HCT116 (cell line): ENCODE results near the gene METTL25. TPM values are rescaled to one million over a fixed set of nuclear protein-coding genes. Genes with fewer than 3 reads are reported as not detected.

Experiments
- ATAC-seq: fragments of 200-7000 bp; cut with Tn5 transposase; 2 replicates; pipeline ENCODE4 v1.9.1; 2020; ENCODE audit warnings: mild to moderate bottlenecking, moderate library complexity
- BruUV-seq: library from RNA; stranded (reverse); fragments of 400-500 nt; replicated peaks from 2 replicates; lab custom pipeline; 2021; lab: Mats Ljungman, UMichigan
- CTCF ChIA-PET: fragments of 300-600 bp; sonication (Branson Sonifier 250); formaldehyde crosslinking; loops from one replicate; lab custom pipeline; 2021; ENCODE audit warnings: antibody characterized with exemption; lab: Charles Lee
- POLR2A ChIA-PET: fragments of 300-600, 350-600 bp; sonication (Branson Sonifier 250); formaldehyde crosslinking; loops from one replicate; lab custom pipeline; 2021; ENCODE audit warnings: antibody characterized with exemption; lab: Charles Lee
- RAD21 ChIA-PET, 2 experiments: fragments of 300-600 bp; sonication (Branson Sonifier 250); formaldehyde crosslinking; loops; one replicate each; lab custom pipeline; 2023; ENCODE audit warnings: low total read pairs in 2 of 2; ENCODE audit not compliant: uncharacterized antibody in 2 of 2, unreplicated experiment in 2 of 2, low non-redundant PET in 1 of 2; lab: Charles Lee
- DNase-seq: peaks from one replicate; pipeline ENCODE4 v3.0.0-alpha.2; 2010; ENCODE audit warnings: low read depth, low spot score
- H2AFZ ChIP-seq: fragments of 200-600 bp; shearing (Covaris generic), sonication (generic); 2 replicates; pipeline ENCODE4 v1.6.1; 2017; ENCODE audit warnings: low read depth, mixed run types, mixed read lengths, antibody characterized with exemption, low read length; ENCODE audit not compliant: poor library complexity, severe bottlenecking
- H3K27ac ChIP-seq: 2 replicates; pipeline ENCODE4 v1.5.1; 2012; ENCODE audit warnings: low read depth, low read length
- H3K27me3 ChIP-seq: fragments of 200-600 bp; sonication (generic); 2 replicates; pipeline ENCODE4 v1.6.1; 2016; ENCODE audit warnings: mixed run types, low read length, mixed read lengths; ENCODE audit not compliant: insufficient read depth
- H3K36me3 ChIP-seq, 2 experiments: fragments of 200-500 bp in 1 of 2; fragments of 200-600 bp in 1 of 2; sonication (Bioruptor generic) in 1 of 2; sonication (generic) in 1 of 2; 2 replicates each; pipeline versions ENCODE4 v1.5.1 to v1.6.1; 2014 to 2016; ENCODE audit warnings: low read length in 2 of 2, inconsistent platforms in 1 of 2, mixed read lengths in 1 of 2, mixed run types in 1 of 2; ENCODE audit not compliant: insufficient read depth in 2 of 2, control insufficient read depth in 1 of 2
- H3K4me1 ChIP-seq, 2 experiments: fragments of 200-600 bp in 1 of 2; sonication (generic) in 1 of 2; 2 replicates each; pipeline versions ENCODE4 v1.5.1 to v1.6.1; 2012 to 2017; ENCODE audit warnings: low read length in 2 of 2, inconsistent platforms in 1 of 2, mild to moderate bottlenecking in 1 of 2, mixed read lengths in 1 of 2, mixed run types in 1 of 2, moderate library complexity in 1 of 2; ENCODE audit not compliant: insufficient read depth in 2 of 2, control insufficient read depth in 1 of 2
- H3K4me2 ChIP-seq: fragments of 200-600 bp; sonication (generic); 2 replicates; pipeline ENCODE4 v1.6.1; 2017; ENCODE audit warnings: mixed run types, low read length, mixed read lengths
- H3K4me3 ChIP-seq, 2 experiments: fragments of 200-600 bp in 1 of 2; sonication (generic) in 1 of 2; replicated peaks in 1 of 2; 2 replicates each; pipeline ENCODE4 v1.5.1; 2011 to 2016; ENCODE audit warnings: low read length in 2 of 2, control low read depth in 1 of 2, low read depth in 1 of 2, mild to moderate bottlenecking in 1 of 2, mixed read lengths in 1 of 2, mixed run types in 1 of 2
- H3K79me2 ChIP-seq: fragments of 200-600 bp; sonication (generic); 2 replicates; pipeline ENCODE4 v1.6.1; 2017; ENCODE audit warnings: mild to moderate bottlenecking, mixed run types, low read length, moderate library complexity, mixed read lengths; ENCODE audit not compliant: insufficient read depth
- H3K9ac ChIP-seq: fragments of 200-600 bp; sonication (generic); 2 replicates; pipeline ENCODE4 v1.6.1; 2016; ENCODE audit warnings: low read length, mixed read lengths
- H3K9me2 ChIP-seq: fragments of 200-600 bp; sonication (generic), shearing (Covaris generic); 2 replicates; pipeline ENCODE4 v1.6.1; 2017; ENCODE audit warnings: mixed run types, mild to moderate bottlenecking, moderate library complexity; ENCODE audit not compliant: insufficient read depth
- H3K9me3 ChIP-seq, 2 experiments: fragments of 200-500 bp in 1 of 2; fragments of 200-600 bp in 1 of 2; sonication (Bioruptor generic) in 1 of 2; sonication (generic) in 1 of 2; 2 replicates each; pipeline ENCODE4 v1.6.1; 2014 to 2017; ENCODE audit warnings: low read length in 2 of 2, mixed read lengths in 2 of 2, inconsistent platforms in 1 of 2, low read depth in 1 of 2, mild to moderate bottlenecking in 1 of 2, mixed run types in 1 of 2, moderate library complexity in 1 of 2; ENCODE audit not compliant: control insufficient read depth in 1 of 2, insufficient read depth in 1 of 2
- H4K20me1 ChIP-seq: fragments of 200-600 bp; sonication (generic), shearing (Covaris generic); 2 replicates; pipeline ENCODE4 v1.6.1; 2017; ENCODE audit warnings: mixed run types, mild to moderate bottlenecking, moderate library complexity; ENCODE audit not compliant: insufficient read depth
- CBX3 ChIP-seq: IDR thresholded peaks from 2 replicates; pipeline ENCODE4 v1.6.1; 2012; ENCODE audit warnings: low read depth
- CEBPB ChIP-seq: IDR thresholded peaks from 2 replicates; pipeline ENCODE4 v1.6.1; 2012; ENCODE audit warnings: low read depth
- ELF1 ChIP-seq: IDR thresholded peaks from 2 replicates; pipeline ENCODE4 v1.6.1; 2012; ENCODE audit warnings: low read depth, borderline replicate concordance
- FOSL1 ChIP-seq: IDR thresholded peaks from 2 replicates; pipeline ENCODE4 v1.6.1; 2012; ENCODE audit warnings: low read depth
- JUND ChIP-seq: IDR thresholded peaks from 2 replicates; pipeline ENCODE4 v1.6.1; 2012
- POLR2AphosphoS5 ChIP-seq: IDR thresholded peaks from 2 replicates; pipeline ENCODE4 v1.6.1; 2011; ENCODE audit warnings: mild to moderate bottlenecking, low read depth, low read length, moderate library complexity
- RAD21 ChIP-seq: IDR thresholded peaks from 2 replicates; pipeline ENCODE4 v1.6.1; 2012; ENCODE audit warnings: low read depth, mild to moderate bottlenecking
- REST ChIP-seq: IDR thresholded peaks from 2 replicates; pipeline ENCODE4 v1.6.1; 2012; ENCODE audit warnings: low read depth
- SP1 ChIP-seq: IDR thresholded peaks from 2 replicates; pipeline ENCODE4 v1.6.1; 2012; ENCODE audit warnings: low read depth
- TCF7L2 ChIP-seq: IDR thresholded peaks from 2 replicates; pipeline ENCODE4 v1.7.0; 2011; ENCODE audit warnings: borderline replicate concordance, inconsistent platforms; ENCODE audit not compliant: insufficient read depth, insufficient read length; ENCODE audit errors: extremely low read depth
- ZFX ChIP-seq: fragments of 450-650 bp; IDR thresholded peaks from 2 replicates; pipeline ENCODE4 v1.6.1; 2017
- ZNF274 ChIP-seq: fragments of 200-500 bp; sonication (Bioruptor generic); IDR thresholded peaks from 2 replicates; pipeline ENCODE4 v1.6.1; 2014; ENCODE audit warnings: mild to moderate bottlenecking, low read depth, low read length, inconsistent platforms
- intact Hi-C: fragments of 100-400 bp; cut with micrococcal nuclease; formaldehyde crosslinking; loops from 2 replicates; pipeline ENCODE4 v1.10.0; 2022
- total RNA-seq: library from RNA; stranded (reverse); gene quantifications from one replicate; pipeline ENCODE4 v1.2.1, GENCODE V29; 2021; ENCODE audit not compliant: unreplicated experiment
- TF ChIP-seq, protein P1 (sequence below), 3 experiments: fragments of 200-600 bp in 1 of 3; sonication (generic) in 1 of 3; IDR thresholded peaks in 2 of 3; conservative IDR thresholded peaks in 1 of 3; 2 replicates each; pipeline ENCODE4 v1.5.1; 2012 to 2017; ENCODE audit warnings: low read depth in 2 of 3, low read length in 2 of 3, antibody characterized with exemption in 1 of 3, borderline replicate concordance in 1 of 3, control low read depth in 1 of 3, mild to moderate bottlenecking in 1 of 3, mixed read lengths in 1 of 3, mixed run types in 1 of 3, moderate library complexity in 1 of 3; ENCODE audit not compliant: insufficient read depth in 1 of 3
- TF ChIP-seq, protein P2 (sequence below): IDR thresholded peaks from 2 replicates; pipeline ENCODE4 v1.6.1; 2012

The METTL25 gene
- total RNA-seq, 1 experiment from 2014 or later = 4.4 TPM

DNA sequence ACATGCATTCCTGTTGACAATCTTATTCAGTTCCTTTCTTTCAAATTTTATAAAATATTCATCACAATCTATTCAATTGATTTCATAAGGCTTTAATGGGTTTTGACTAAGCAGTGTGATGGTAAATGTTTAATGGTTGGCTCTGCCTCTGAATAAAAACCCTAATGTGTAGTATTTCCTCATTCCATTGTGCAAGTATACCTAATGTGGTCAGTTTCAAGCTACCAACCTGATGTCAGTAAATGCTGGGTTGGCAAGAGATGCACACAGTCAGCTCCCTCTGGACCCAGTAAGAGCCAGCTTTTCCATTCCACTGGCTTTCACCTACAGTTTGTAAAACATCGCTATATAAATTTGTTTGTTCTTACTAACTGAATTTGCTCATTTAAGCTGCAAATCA, 53.9 kb downstream of the METTL25 start:
- intact Hi-C loops = no loop called here
- CTCF ChIA-PET = no interaction called here

More for the DNA sequence above, 53.9 kb downstream of the METTL25 start:
- H2AFZ ChIP-seq = no peak overlapping the region
- TF ChIP-seq RAD21 (no peak), SP1 (no peak), FOSL1 (no peak), REST (no peak), CEBPB (no peak), ZFX (no peak), TCF7L2 (no peak), JUND (no peak), CBX3 (no peak), POLR2AphosphoS5 (no peak), ZNF274 (no peak), ELF1 (no peak)
- TF ChIP-seq, protein P1, sequence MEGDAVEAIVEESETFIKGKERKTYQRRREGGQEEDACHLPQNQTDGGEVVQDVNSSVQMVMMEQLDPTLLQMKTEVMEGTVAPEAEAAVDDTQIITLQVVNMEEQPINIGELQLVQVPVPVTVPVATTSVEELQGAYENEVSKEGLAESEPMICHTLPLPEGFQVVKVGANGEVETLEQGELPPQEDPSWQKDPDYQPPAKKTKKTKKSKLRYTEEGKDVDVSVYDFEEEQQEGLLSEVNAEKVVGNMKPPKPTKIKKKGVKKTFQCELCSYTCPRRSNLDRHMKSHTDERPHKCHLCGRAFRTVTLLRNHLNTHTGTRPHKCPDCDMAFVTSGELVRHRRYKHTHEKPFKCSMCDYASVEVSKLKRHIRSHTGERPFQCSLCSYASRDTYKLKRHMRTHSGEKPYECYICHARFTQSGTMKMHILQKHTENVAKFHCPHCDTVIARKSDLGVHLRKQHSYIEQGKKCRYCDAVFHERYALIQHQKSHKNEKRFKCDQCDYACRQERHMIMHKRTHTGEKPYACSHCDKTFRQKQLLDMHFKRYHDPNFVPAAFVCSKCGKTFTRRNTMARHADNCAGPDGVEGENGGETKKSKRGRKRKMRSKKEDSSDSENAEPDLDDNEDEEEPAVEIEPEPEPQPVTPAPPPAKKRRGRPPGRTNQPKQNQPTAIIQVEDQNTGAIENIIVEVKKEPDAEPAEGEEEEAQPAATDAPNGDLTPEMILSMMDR (IDR thresholded peaks at IDR 0.05 in 2 of 3, conservative IDR thresholded peaks at IDR 0.05 in 1 of 3; ENCODE audit: borderline replicate concordance in 1 of 3, insufficient read depth in 1 of 3, low read depth in 2 of 3, low read length in 2 of 3) = no peak
- TF ChIP-seq, protein P2, sequence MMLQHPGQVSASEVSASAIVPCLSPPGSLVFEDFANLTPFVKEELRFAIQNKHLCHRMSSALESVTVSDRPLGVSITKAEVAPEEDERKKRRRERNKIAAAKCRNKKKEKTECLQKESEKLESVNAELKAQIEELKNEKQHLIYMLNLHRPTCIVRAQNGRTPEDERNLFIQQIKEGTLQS = no peak
- H3K9me2 ChIP-seq = no peaks in the 10 kb centered on the region
- BruUV-seq = no TSS peak
- H3K27me3 ChIP-seq = no peaks in the 10 kb centered on the region
- no peaks in the 10 kb centered on the region for H3K36me3 ChIP-seq
- H3K79me2 ChIP-seq = no peaks in the 10 kb centered on the region
- ChIA-PET RAD21 (no interaction called here), POLR2A (no interaction called here)
- no peaks in the 10 kb centered on the region for H4K20me1 ChIP-seq
- no peak for DNase-seq
- no peaks in the 10 kb centered on the region for H3K9me3 ChIP-seq
- H3K4me3 ChIP-seq = no peak overlapping the region
- H3K9ac ChIP-seq = no peak overlapping the region
- no peak for ATAC-seq
- no peak overlapping the region for H3K27ac ChIP-seq
- no peaks in the 10 kb centered on the region for H3K4me1 ChIP-seq
- H3K4me2 ChIP-seq = no peak overlapping the region
